Type B pancreatic cell (in vitro differentiated cells): ENCODE data around the gene PHLDB3. TPM values are rescaled to one million over a fixed set of nuclear protein-coding genes. Genes with fewer than 3 reads are reported as not detected.

Experiments used
- DNase-seq: peaks from one replicate; pipeline ENCODE4 v3.0.0; 2021; ENCODE audit warnings: mixed read lengths; ENCODE audit not compliant: unreplicated experiment; ENCODE audit errors: extremely low spot score
- H3K27ac Mint-ChIP-seq: 2 replicates; pipeline ENCODE4 v1.8.0; 2021; ENCODE audit warnings: mild to moderate bottlenecking, mixed read lengths
- H3K27me3 Mint-ChIP-seq: 2 replicates; pipeline ENCODE4 v1.8.0; 2021; ENCODE audit warnings: mixed read lengths
- H3K36me3 Mint-ChIP-seq: 2 replicates; pipeline ENCODE4 v1.8.0; 2021; ENCODE audit warnings: mixed read lengths
- H3K4me1 Mint-ChIP-seq: one replicate; pipeline ENCODE4 v1.8.0; 2021; ENCODE audit warnings: mixed read lengths; ENCODE audit not compliant: unreplicated experiment
- H3K4me3 Mint-ChIP-seq: 2 replicates; pipeline ENCODE4 v1.8.0; 2021; ENCODE audit warnings: mild to moderate bottlenecking, mixed read lengths
- H3K9me3 Mint-ChIP-seq: 2 replicates; pipeline ENCODE4 v1.8.0; 2021; ENCODE audit warnings: mixed read lengths
- CTCF ChIP-seq: fragments of 200-600 bp; sonication (generic); conservative IDR thresholded peaks from 2 replicates; pipeline ENCODE4 v1.5.0; 2021; ENCODE audit warnings: antibody characterized with exemption, mild to moderate bottlenecking
- total RNA-seq: library from RNA; stranded (reverse); gene quantifications from 2 replicates; pipeline ENCODE4 v1.2.1, GENCODE V29; 2021; ENCODE audit warnings: low replicate concordance

Gene PHLDB3
- total RNA-seq, 1 donor from 2014 or later = 37.9 TPM

- no peak for TF ChIP-seq CTCF
- Mint-ChIP-seq H3K4me1 (no peaks in the 10 kb centered on the region), H3K27me3 (no peaks in the 10 kb centered on the region), H3K4me3 (no peak overlapping the region), H3K27ac (no peak overlapping the region), H3K36me3 (peaks cover 6% of the 10 kb centered on the region), H3K9me3 (no peaks in the 10 kb centered on the region)
- no peak for DNase-seq
These were observed 13.8 kb downstream of the PHLDB3 start for GRCh38 chr19:43490759-43491158.

- DNase-seq = no peak
- H3K36me3 Mint-ChIP-seq = peaks cover 3% of the 10 kb centered on the region
- TF ChIP-seq CTCF = no peak
- no peaks in the 10 kb centered on the region for H3K9me3 Mint-ChIP-seq
- H3K27ac Mint-ChIP-seq = no peak overlapping the region
- no peaks in the 10 kb centered on the region for H3K4me1 Mint-ChIP-seq
- H3K27me3 Mint-ChIP-seq = no peaks in the 10 kb centered on the region
- H3K4me3 Mint-ChIP-seq = no peak overlapping the region
These were observed 14.5 kb downstream of the PHLDB3 start for GRCh38 chr19:43489979-43490599.

- Mint-ChIP-seq H3K36me3 (peaks cover 3% of the 10 kb centered on the region), H3K9me3 (no peaks in the 10 kb centered on the region), H3K4me1 (no peaks in the 10 kb centered on the region), H3K27ac (no peak overlapping the region), H3K4me3 (no peak overlapping the region), H3K27me3 (no peaks in the 10 kb centered on the region)
- TF ChIP-seq CTCF = no peak
- DNase-seq = no peak
These were observed 15.2 kb downstream of the PHLDB3 start for GRCh38 chr19:43489310-43489709.

- Mint-ChIP-seq H3K4me3 (no peak overlapping the region), H3K36me3 (peaks cover 3% of the 10 kb centered on the region), H3K27me3 (no peaks in the 10 kb centered on the region), H3K27ac (no peak overlapping the region), H3K4me1 (no peaks in the 10 kb centered on the region), H3K9me3 (no peaks in the 10 kb centered on the region)
- TF ChIP-seq CTCF = no peak
- no peak for DNase-seq
These were observed 16.4 kb downstream of the PHLDB3 start for GRCh38 chr19:43488179-43488578.

- no peaks in the 10 kb centered on the region for H3K27me3 Mint-ChIP-seq
- no peak for TF ChIP-seq CTCF
- H3K4me3 Mint-ChIP-seq = no peak overlapping the region
- no peak overlapping the region for H3K27ac Mint-ChIP-seq
- H3K4me1 Mint-ChIP-seq = no peaks in the 10 kb centered on the region
- H3K9me3 Mint-ChIP-seq = no peaks in the 10 kb centered on the region
- H3K36me3 Mint-ChIP-seq = peaks cover 3% of the 10 kb centered on the region
- DNase-seq = no peak
These were observed 18.1 kb downstream of the PHLDB3 start for GRCh38 chr19:43486412-43486811.

- Mint-ChIP-seq H3K36me3 (peaks cover 3% of the 10 kb centered on the region), H3K4me3 (no peak overlapping the region), H3K9me3 (no peaks in the 10 kb centered on the region), H3K27ac (no peak overlapping the region), H3K4me1 (no peaks in the 10 kb centered on the region), H3K27me3 (no peaks in the 10 kb centered on the region)
- no peak for DNase-seq
- no peak for TF ChIP-seq CTCF
These were observed 18.6 kb downstream of the PHLDB3 start for GRCh38 chr19:43485951-43486350.
